Suppressor macrophage treated with lipopolysaccharide for 4 hours (primary cell): Measurements from ENCODE around the gene PISD.
"Not testable (repeated sequence)": the region's sequence is repeated elsewhere in the genome, so short reads cannot be mapped to it uniquely, and the experiment has no call there.

Experiments used
- DNase-seq: peaks from one replicate; pipeline ENCODE4 v3.0.0-alpha.2; 2020

The PISD gene

GRCh38 chr22:31604746-31605705, 57.0 kb downstream of the PISD start:
- DNase-seq = no peak

- no peak for DNase-seq
These were observed 57.8 kb downstream of the PISD start for GRCh38 chr22:31604137-31604705.

- DNase-seq = no peak
These were observed 58.4 kb downstream of the PISD start for GRCh38 chr22:31603574-31603973.

GRCh38 chr22:31603081-31603525, 58.9 kb downstream of the PISD start:
- no peak for DNase-seq

GRCh38 chr22:31602259-31602952, 59.6 kb downstream of the PISD start:
- DNase-seq = no peak

- no peak for DNase-seq
These were observed 66.7 kb downstream of the PISD start for GRCh38 chr22:31595271-31595670.

- DNase-seq = not testable (repeated sequence)
These were observed 71.9 kb downstream of the PISD start for GRCh38 chr22:31590161-31590560.

- no peak for DNase-seq
These were observed 72.9 kb downstream of the PISD start for GRCh38 chr22:31588970-31589675.

- DNase-seq = peak; percentile 41
These were observed 75.7 kb downstream of the PISD start for GRCh38 chr22:31586137-31586920.

- DNase-seq = peak; percentile 30
These were observed 76.7 kb downstream of the PISD start for GRCh38 chr22:31585161-31585859.

- no peak for DNase-seq
These were observed 77.2 kb downstream of the PISD start for GRCh38 chr22:31584804-31585160.

- DNase-seq = no peak
These were observed 78.0 kb downstream of the PISD start for GRCh38 chr22:31583861-31584485.

- DNase-seq = no peak
These were observed 82.2 kb downstream of the PISD start for GRCh38 chr22:31579835-31580242.

GRCh38 chr22:31578171-31578570, 83.8 kb downstream of the PISD start:
- DNase-seq = no peak

- DNase-seq = no peak
These were observed 84.3 kb downstream of the PISD start for GRCh38 chr22:31577711-31578110.

- peak; percentile 6 for DNase-seq
These were observed 86.8 kb downstream of the PISD start for GRCh38 chr22:31575190-31575589.

- no peak for DNase-seq
These were observed 87.9 kb downstream of the PISD start for GRCh38 chr22:31574055-31574670.

- no peak for DNase-seq
These were observed 89.1 kb downstream of the PISD start for GRCh38 chr22:31572939-31573338.

- peak; percentile 29 for DNase-seq
These were observed 92.9 kb downstream of the PISD start for GRCh38 chr22:31569126-31569525.
